Measurements from ENCODE around the gene TMEM178A. TPM values are rescaled to one million over a fixed set of nuclear protein-coding genes. Genes with fewer than 3 reads are reported as not detected.

The TMEM178A gene
- total and polyA plus RNA-seq, 2 donors (not counting 1 experiment from before 2014, with no cell fraction given) = 0.69 to 0.99 TPM

- no peak overlapping the region for H3K27ac Mint-ChIP-seq
- Histone ChIP-seq H3K27ac (ENCODE audit: low read length in 2 of 2) (no peak overlapping the region), H3K9me3 (ENCODE audit: control extremely low read depth in 1 of 3, control insufficient read depth in 2 of 3, insufficient read depth in 1 of 3, low read length in 2 of 3) (no peaks in the 10 kb centered on the region), H3K79me2 (ENCODE audit: control insufficient read depth, insufficient read depth, low read length) (no peaks in the 10 kb centered on the region), H3K4me2 (replicated peaks; ENCODE audit: low read depth, low read length, poor library complexity, severe bottlenecking) (no peak overlapping the region), H2AFZ (ENCODE audit: insufficient read depth, low read depth, low read length, poor library complexity, severe bottlenecking) (no peak overlapping the region), H3K4me1 (ENCODE audit: control insufficient read depth in 2 of 2, insufficient read depth in 2 of 2, low read length in 2 of 2) (no peaks in the 10 kb centered on the region), H3K36me3 (replicated peaks in 1 of 2; ENCODE audit: control extremely low read depth in 1 of 2, control insufficient read depth in 1 of 2, extremely low read depth in 1 of 2, insufficient read depth in 2 of 2, low read length in 1 of 2) (no peaks in the 10 kb centered on the region), H3K9ac (ENCODE audit: low read length) (no peak overlapping the region), H4K20me1 (ENCODE audit: control insufficient read depth, insufficient read depth, low read length, poor library complexity, severe bottlenecking) (no peaks in the 10 kb centered on the region), H3K4me3 (ENCODE audit: control extremely low read depth in 1 of 5, extremely low read depth in 1 of 5, insufficient read depth in 1 of 5, low read depth in 2 of 5, low read length in 4 of 5) (no peak overlapping the region), H3K27me3 (replicated peaks in 1 of 4; ENCODE audit: control extremely low read depth in 1 of 4, control insufficient read depth in 3 of 4, insufficient read depth in 4 of 4, low read length in 3 of 4) (no peaks in the 10 kb centered on the region)
- ATAC-seq (ENCODE audit: low read depth) (no peak), DNase-seq (no peak)
- TF ChIP-seq CTCF (IDR thresholded peaks at IDR 0.05) = no peak
- TF ChIP-seq EZH2 (IDR thresholded peaks at IDR 0.05; ENCODE audit: borderline replicate concordance, insufficient read depth, low read depth, low read length, poor library complexity, severe bottlenecking) = no peak
- H3K4me1 Mint-ChIP-seq = peaks cover 4% of the 10 kb centered on the region
- WGBS (ENCODE audit: insufficient coverage) = no CpG with 5 or more reads among the region's 2 CpGs
- CTCF ChIA-PET = interaction anchor here (0.9 kb wide), 1 partner anchor 28 kb away, joined by 3 read pairs; no protein-coding TSS in a partner anchor
- intact Hi-C loops (cut with micrococcal nuclease) = no loop called here
- peaks cover 32% of the 10 kb centered on the region for H3K27me3 Mint-ChIP-seq
- H3K9me3 Mint-ChIP-seq (ENCODE audit: insufficient read depth) = no peaks in the 10 kb centered on the region
- POLR2A ChIA-PET = no interaction called here
- H3K4me3 Mint-ChIP-seq = no peak overlapping the region
Measured at GRCh38 chr2:39621596-39621995, 44.1 kb upstream of the TMEM178A start.

GRCh38 chr2:39622860-39623259 is 42.9 kb upstream of the TMEM178A start:
- H3K36me3 ChIP-seq (replicated peaks in 1 of 2; ENCODE audit: control extremely low read depth in 1 of 2, control insufficient read depth in 1 of 2, extremely low read depth in 1 of 2, insufficient read depth in 2 of 2, low read length in 1 of 2) = no peaks in the 10 kb centered on the region
- ATAC-seq (ENCODE audit: low read depth) (no peak), DNase-seq (no peak)
- H3K4me3 ChIP-seq (ENCODE audit: control extremely low read depth in 1 of 5, extremely low read depth in 1 of 5, insufficient read depth in 1 of 5, low read depth in 2 of 5, low read length in 4 of 5) = no peak overlapping the region
- no peak overlapping the region for H3K27ac Mint-ChIP-seq
- POLR2A ChIA-PET = no interaction called here
- intact Hi-C loops (cut with micrococcal nuclease) = no loop called here
- H3K4me1 ChIP-seq (ENCODE audit: control insufficient read depth in 2 of 2, insufficient read depth in 2 of 2, low read length in 2 of 2) = no peaks in the 10 kb centered on the region
- TF ChIP-seq CTCF (IDR thresholded peaks at IDR 0.05) (no peak), EZH2 (IDR thresholded peaks at IDR 0.05; ENCODE audit: borderline replicate concordance, insufficient read depth, low read depth, low read length, poor library complexity, severe bottlenecking) (no peak)
- WGBS (ENCODE audit: insufficient coverage) = no CpG with 5 or more reads among the region's 2 CpGs
- peaks cover 26% of the 10 kb centered on the region for H3K27me3 Mint-ChIP-seq
- no peak overlapping the region for H3K4me2 ChIP-seq (replicated peaks; ENCODE audit: low read depth, low read length, poor library complexity, severe bottlenecking)
- peaks cover 4% of the 10 kb centered on the region for H3K4me1 Mint-ChIP-seq
- H3K9me3 Mint-ChIP-seq (ENCODE audit: insufficient read depth) = no peaks in the 10 kb centered on the region
- H2AFZ ChIP-seq (ENCODE audit: insufficient read depth, low read depth, low read length, poor library complexity, severe bottlenecking) = no peak overlapping the region
- H3K9me3 ChIP-seq (ENCODE audit: control extremely low read depth in 1 of 3, control insufficient read depth in 2 of 3, insufficient read depth in 1 of 3, low read length in 2 of 3) = no peaks in the 10 kb centered on the region
- no peaks in the 10 kb centered on the region for H3K27me3 ChIP-seq (replicated peaks in 1 of 4; ENCODE audit: control extremely low read depth in 1 of 4, control insufficient read depth in 3 of 4, insufficient read depth in 4 of 4, low read length in 3 of 4)
- no peak overlapping the region for H3K9ac ChIP-seq (ENCODE audit: low read length)
- CTCF ChIA-PET = interaction anchor here (1.5 kb wide), 1 partner anchor 108 kb away, joined by 3 read pairs; no protein-coding TSS in a partner anchor
- H3K27ac ChIP-seq (ENCODE audit: low read length in 2 of 2) = no peak overlapping the region
- H3K79me2 ChIP-seq (ENCODE audit: control insufficient read depth, insufficient read depth, low read length) = no peaks in the 10 kb centered on the region
- no peaks in the 10 kb centered on the region for H4K20me1 ChIP-seq (ENCODE audit: control insufficient read depth, insufficient read depth, low read length, poor library complexity, severe bottlenecking)
- no peak overlapping the region for H3K4me3 Mint-ChIP-seq

Data from B cell (primary cell).